PC-9 (cell line): ENCODE results near the gene AP1G1.

Experiments
- EZH2 ChIP-seq: fragments of 200-600 bp; sonication (generic); IDR thresholded peaks from 2 replicates; pipeline ENCODE4 v1.8.0; 2017; ENCODE audit warnings: antibody characterized with exemption, low read depth
- TF ChIP-seq, protein P1 (sequence below): fragments of 200-600 bp; sonication (generic); conservative IDR thresholded peaks from 2 replicates; pipeline ENCODE4 v1.6.1; 2017; ENCODE audit warnings: mixed run types, antibody characterized with exemption, mild to moderate bottlenecking, moderate library complexity

DNA sequence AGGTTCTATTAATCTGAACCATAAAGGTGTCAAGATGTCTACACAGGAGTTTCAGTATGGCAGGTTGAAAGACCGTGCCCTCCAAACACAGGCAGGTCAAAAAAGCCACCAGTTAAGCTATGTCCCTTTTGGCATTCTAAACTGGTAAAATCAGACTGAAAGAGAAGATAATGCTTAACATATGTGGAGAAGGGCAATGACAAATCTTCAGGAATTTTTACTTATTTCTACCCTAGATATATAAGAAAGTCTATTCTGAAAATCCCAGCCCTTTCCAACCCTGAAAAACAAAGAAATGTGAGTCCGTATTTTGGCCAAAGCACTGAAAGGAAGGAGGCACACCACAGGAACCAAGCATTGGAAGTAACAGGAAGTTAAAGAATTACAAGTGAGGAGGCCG is 16.5 kb downstream of the AP1G1 start:
- TF ChIP-seq, protein P1, sequence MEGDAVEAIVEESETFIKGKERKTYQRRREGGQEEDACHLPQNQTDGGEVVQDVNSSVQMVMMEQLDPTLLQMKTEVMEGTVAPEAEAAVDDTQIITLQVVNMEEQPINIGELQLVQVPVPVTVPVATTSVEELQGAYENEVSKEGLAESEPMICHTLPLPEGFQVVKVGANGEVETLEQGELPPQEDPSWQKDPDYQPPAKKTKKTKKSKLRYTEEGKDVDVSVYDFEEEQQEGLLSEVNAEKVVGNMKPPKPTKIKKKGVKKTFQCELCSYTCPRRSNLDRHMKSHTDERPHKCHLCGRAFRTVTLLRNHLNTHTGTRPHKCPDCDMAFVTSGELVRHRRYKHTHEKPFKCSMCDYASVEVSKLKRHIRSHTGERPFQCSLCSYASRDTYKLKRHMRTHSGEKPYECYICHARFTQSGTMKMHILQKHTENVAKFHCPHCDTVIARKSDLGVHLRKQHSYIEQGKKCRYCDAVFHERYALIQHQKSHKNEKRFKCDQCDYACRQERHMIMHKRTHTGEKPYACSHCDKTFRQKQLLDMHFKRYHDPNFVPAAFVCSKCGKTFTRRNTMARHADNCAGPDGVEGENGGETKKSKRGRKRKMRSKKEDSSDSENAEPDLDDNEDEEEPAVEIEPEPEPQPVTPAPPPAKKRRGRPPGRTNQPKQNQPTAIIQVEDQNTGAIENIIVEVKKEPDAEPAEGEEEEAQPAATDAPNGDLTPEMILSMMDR = no peak
- no peak for TF ChIP-seq EZH2
